H7 (cell line): ENCODE results near the gene RIN2. TPM values are rescaled to one million over a fixed set of nuclear protein-coding genes. Genes with fewer than 3 reads are reported as not detected.

Source experiments
- DNase-seq: peaks from one replicate; pipeline ENCODE4 v3.0.0; 2012
- H3K27me3 ChIP-seq: 2 replicates; pipeline ENCODE4 v1.6.0; 2011; ENCODE audit warnings: mild to moderate bottlenecking, low read length; ENCODE audit not compliant: control insufficient read depth, insufficient read depth
- H3K36me3 ChIP-seq: replicated peaks from 2 replicates; pipeline ENCODE4 v1.5.1; 2011; ENCODE audit warnings: low read length; ENCODE audit not compliant: control insufficient read depth, insufficient read depth
- H3K4me3 ChIP-seq: 2 replicates; pipeline ENCODE4 v1.5.1; 2011; ENCODE audit warnings: low read depth, mild to moderate bottlenecking, control low read depth, low read length, moderate library complexity; ENCODE audit not compliant: insufficient read depth
- total RNA-seq: library from RNA; depleted of rRNA; stranded (reverse); fragments of >200 nt; shearing (Covaris generic); gene quantifications from 2 replicates; pipeline ENCODE4 v1.2.3, GENCODE V29; 2014

The RIN2 gene
- total RNA-seq, 1 experiment from 2014 or later = 2.6 TPM

GRCh38 chr20:19781235-19781634 lies 23.2 kb downstream of the RIN2 start:
- DNase-seq = no peak
- Histone ChIP-seq H3K4me3 (no peak overlapping the region), H3K36me3 (no peaks in the 10 kb centered on the region), H3K27me3 (no peaks in the 10 kb centered on the region)

DNA sequence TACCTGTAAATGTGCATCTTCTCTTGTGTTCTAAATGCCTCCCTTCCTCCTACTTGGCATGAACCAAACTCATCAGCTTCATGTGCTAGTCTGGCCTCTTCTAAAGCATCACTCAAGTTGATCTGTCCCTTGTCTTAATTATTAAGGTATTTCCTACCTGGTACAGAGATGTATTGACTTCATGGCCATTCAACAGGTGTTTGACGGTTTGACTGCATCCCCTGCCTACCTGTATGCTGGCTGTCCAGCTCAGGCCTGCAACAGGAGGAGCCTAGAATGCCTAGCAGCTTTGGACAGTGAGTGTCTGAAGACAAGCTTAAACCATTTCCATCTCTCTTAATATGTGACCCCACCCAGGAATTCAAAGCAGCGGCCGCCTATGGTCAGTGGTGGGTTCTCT lies 24.6 kb downstream of the RIN2 start:
- no peak for DNase-seq
- no peak overlapping the region for H3K4me3 ChIP-seq
- no peaks in the 10 kb centered on the region for H3K27me3 ChIP-seq
- H3K36me3 ChIP-seq = no peaks in the 10 kb centered on the region

DNA sequence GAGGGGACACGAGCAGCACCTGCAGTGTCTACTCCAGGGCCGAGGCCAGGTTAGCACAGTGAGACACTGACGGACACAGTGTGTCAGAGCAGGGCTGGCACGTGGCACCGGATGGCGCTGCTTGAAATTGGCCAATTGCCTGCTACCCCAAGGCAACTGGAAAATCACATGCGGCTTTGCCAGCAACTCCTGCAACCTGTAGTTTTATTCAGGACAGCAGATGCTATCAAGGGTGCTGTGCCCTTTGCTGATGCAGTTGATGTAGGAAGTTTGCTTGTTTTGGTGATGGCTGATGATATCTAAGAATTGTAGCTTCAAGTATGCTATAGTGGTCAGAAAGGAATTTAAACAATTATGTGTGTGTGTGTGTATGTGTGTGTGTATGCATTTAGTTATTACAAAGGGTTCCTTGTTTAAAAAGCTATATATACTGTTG lies 25.9 kb downstream of the RIN2 start:
- no peak for DNase-seq
- no peaks in the 10 kb centered on the region for H3K36me3 ChIP-seq

DNA sequence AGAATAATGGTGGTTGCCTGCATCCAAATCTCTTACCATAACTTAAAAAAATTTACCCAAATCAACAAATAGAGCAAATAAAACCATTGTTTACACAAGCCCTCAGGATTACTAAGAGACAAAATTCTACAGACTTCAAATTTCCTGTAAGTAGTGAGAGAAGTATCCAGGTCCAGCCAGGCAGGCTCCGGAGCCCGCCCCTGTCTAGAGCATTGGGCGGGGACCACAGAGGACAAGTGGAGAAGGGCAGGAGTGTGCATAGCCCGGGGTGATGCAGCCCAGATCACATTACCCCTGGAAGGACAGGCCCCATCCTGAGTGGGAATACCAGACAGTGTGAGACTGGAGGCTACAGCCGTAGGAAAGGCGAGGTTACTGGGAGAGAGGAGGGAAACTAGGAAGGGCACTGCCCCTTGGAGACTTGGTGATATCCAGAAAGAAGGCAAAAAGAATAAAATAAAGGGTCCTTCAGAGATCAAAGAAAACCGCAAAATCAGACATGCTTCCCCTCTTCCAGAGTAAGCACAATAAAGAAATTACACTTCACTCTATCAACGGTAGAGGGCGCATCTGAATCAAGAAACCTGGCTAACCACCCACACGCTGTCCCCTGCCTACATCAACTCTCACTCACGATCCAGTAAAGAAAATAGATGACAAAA lies 26.6 kb downstream of the RIN2 start:
- Histone ChIP-seq H3K36me3 (no peaks in the 10 kb centered on the region), H3K27me3 (no peaks in the 10 kb centered on the region), H3K4me3 (no peak overlapping the region)
- DNase-seq = peak; percentile 60

More for the DNA sequence above, 25.9 kb downstream of the RIN2 start:
- no peaks in the 10 kb centered on the region for H3K27me3 ChIP-seq
- no peak overlapping the region for H3K4me3 ChIP-seq

GRCh38 chr20:19785173-19785982 lies 27.3 kb downstream of the RIN2 start:
- H3K36me3 ChIP-seq = no peaks in the 10 kb centered on the region
- DNase-seq = no peak

GRCh38 chr20:19785983-19786285 lies 27.9 kb downstream of the RIN2 start:
- Histone ChIP-seq H3K27me3 (no peaks in the 10 kb centered on the region), H3K4me3 (no peak overlapping the region), H3K36me3 (no peaks in the 10 kb centered on the region)
- DNase-seq = no peak

More at GRCh38 chr20:19785173-19785982, 27.3 kb downstream of the RIN2 start:
- Histone ChIP-seq H3K4me3 (no peak overlapping the region), H3K27me3 (no peaks in the 10 kb centered on the region)

- DNase-seq = no peak
- H3K27me3 ChIP-seq = no peaks in the 10 kb centered on the region
- no peaks in the 10 kb centered on the region for H3K36me3 ChIP-seq
- no peak overlapping the region for H3K4me3 ChIP-seq
These were observed 28.3 kb downstream of the RIN2 start for GRCh38 chr20:19786311-19786710.

DNA sequence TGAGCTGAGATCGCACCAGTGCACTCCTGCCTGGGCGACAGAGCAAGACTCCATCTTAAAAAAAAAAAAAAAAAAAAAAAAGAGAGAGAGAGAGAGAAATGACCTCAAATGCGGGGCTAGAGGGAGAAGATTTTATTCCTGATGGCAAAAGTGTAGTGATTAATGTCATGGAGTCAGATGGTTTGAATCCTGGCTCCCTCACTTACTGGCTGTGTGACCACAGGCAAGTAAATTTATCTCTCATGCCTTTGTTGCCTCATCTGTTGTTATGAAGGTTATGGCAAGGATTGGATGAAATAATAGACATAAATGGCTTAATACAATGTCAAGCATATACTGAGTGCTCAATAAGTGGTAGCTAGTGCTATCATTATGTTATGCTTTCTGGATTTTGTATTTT lies 29.3 kb downstream of the RIN2 start:
- no peaks in the 10 kb centered on the region for H3K36me3 ChIP-seq
- no peak overlapping the region for H3K4me3 ChIP-seq
- no peaks in the 10 kb centered on the region for H3K27me3 ChIP-seq
- DNase-seq = no peak

- no peak for DNase-seq
- H3K4me3 ChIP-seq = no peak overlapping the region
These were observed 31.0 kb downstream of the RIN2 start for GRCh38 chr20:19789009-19789408.

DNA sequence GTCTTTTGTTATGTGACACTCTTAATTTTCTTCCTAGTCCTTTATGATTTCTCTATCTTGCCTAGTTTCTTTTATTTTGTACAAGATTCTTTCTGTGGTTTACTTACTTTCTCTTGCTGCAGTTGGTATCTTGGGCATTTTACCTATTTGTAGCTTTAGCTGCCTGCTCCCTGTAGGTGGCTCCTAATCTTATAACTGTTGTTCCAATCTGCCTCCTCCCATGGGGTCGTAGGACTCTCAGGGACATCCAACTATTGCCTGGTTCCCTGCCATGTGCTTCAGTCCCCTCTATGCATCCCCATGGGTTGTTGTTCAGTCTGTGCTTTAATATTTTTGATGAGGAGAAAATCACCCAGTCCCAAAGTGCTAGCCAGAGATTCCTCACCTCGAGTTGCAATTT lies 31.4 kb downstream of the RIN2 start:
- no peaks in the 10 kb centered on the region for H3K36me3 ChIP-seq
- no peaks in the 10 kb centered on the region for H3K27me3 ChIP-seq
- no peak for DNase-seq
- H3K4me3 ChIP-seq = no peak overlapping the region

More at GRCh38 chr20:19789009-19789408, 31.0 kb downstream of the RIN2 start:
- Histone ChIP-seq H3K36me3 (no peaks in the 10 kb centered on the region), H3K27me3 (no peaks in the 10 kb centered on the region)

GRCh38 chr20:19791887-19792286 lies 33.8 kb downstream of the RIN2 start:
- no peak overlapping the region for H3K4me3 ChIP-seq
- no peaks in the 10 kb centered on the region for H3K36me3 ChIP-seq
- DNase-seq = no peak
- no peaks in the 10 kb centered on the region for H3K27me3 ChIP-seq

GRCh38 chr20:19793716-19794115 lies 35.7 kb downstream of the RIN2 start:
- Histone ChIP-seq H3K36me3 (no peaks in the 10 kb centered on the region), H3K27me3 (no peaks in the 10 kb centered on the region), H3K4me3 (no peak overlapping the region)
- no peak for DNase-seq

DNA sequence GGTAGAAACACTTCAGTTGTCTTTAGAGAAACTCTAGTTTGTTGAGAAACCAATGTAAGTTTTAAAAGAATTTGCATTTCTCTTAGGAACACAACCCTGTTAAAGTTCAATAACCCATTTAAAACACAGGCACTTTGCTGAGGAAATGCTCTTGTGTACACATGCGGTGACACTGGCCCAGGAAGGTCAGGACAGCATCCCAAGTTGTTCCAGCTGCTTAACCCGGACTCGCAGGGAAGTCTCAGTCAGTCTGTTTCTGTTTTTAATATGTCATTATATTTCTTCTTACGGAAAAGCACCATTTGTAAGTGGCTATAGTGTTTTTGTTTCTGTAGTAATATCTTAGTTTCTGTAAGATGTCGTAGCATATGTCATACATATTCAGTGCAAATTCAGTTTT lies 36.9 kb downstream of the RIN2 start:
- DNase-seq = no peak
- no peaks in the 10 kb centered on the region for H3K27me3 ChIP-seq
- H3K36me3 ChIP-seq = no peaks in the 10 kb centered on the region

DNA sequence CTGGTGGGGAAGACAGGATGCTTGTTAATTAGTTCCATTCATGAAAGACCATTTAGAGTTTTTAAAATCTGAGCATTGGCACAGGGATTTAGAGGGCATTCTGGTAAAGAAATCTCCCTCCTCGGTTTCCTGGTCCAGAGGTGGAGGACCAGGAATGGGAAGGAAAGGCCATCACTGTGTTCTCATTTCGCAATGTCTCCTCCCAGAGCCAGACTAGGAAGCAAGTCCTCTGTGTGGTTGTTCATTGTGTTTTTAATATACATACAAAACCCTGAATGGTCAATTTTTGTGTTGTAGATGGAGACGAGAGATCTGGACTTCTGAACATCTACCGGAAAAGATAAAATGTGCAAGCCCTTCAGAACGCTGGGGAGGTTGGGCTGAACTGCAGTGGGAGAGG lies 41.3 kb downstream of the RIN2 start:
- Histone ChIP-seq H3K36me3 (no peaks in the 10 kb centered on the region), H3K27me3 (no peaks in the 10 kb centered on the region), H3K4me3 (no peak overlapping the region)
- no peak for DNase-seq

More for the DNA sequence above, 36.9 kb downstream of the RIN2 start:
- H3K4me3 ChIP-seq = no peak overlapping the region

- Histone ChIP-seq H3K27me3 (no peaks in the 10 kb centered on the region), H3K36me3 (no peaks in the 10 kb centered on the region), H3K4me3 (no peak overlapping the region)
- no peak for DNase-seq
These were observed 44.0 kb downstream of the RIN2 start for GRCh38 chr20:19802099-19802491.
